ENCODE data around the gene CEP128. TPM values are rescaled to one million over a fixed set of nuclear protein-coding genes. Genes with fewer than 3 reads are reported as not detected.

The CEP128 gene
- polyA plus RNA-seq, 1 of the 3 experiments (the other 2 are of a cell fraction) = 1.2 TPM

- Histone ChIP-seq H3K9ac (no peak overlapping the region), H3K4me2 (no peak overlapping the region), H3K27me3 (ENCODE audit: insufficient read depth) (no peaks in the 10 kb centered on the region), H4K20me1 (ENCODE audit: insufficient read depth) (no peaks in the 10 kb centered on the region), H3K9me3 (no peaks in the 10 kb centered on the region), H3K79me2 (ENCODE audit: insufficient read depth) (no peaks in the 10 kb centered on the region), H2AFZ (ENCODE audit: low read depth) (no peak overlapping the region), H3K4me3 (ENCODE audit: low read depth in 2 of 2, low read length in 1 of 2) (no peak overlapping the region), H3K4me1 (ENCODE audit: control insufficient read depth in 1 of 2, insufficient read depth in 2 of 2, low read depth in 1 of 2, low read length in 1 of 2) (no peaks in the 10 kb centered on the region), H3F3A (replicated peaks; ENCODE audit: insufficient read depth) (no peaks in the 10 kb centered on the region), H3K9me2 (no peaks in the 10 kb centered on the region), H3K27ac (ENCODE audit: low read depth in 2 of 2, low read length in 1 of 2) (no peak overlapping the region), H3K36me3 (replicated peaks in 1 of 2; ENCODE audit: control insufficient read depth in 1 of 2, insufficient read depth in 2 of 2, low read length in 1 of 2) (no peaks in the 10 kb centered on the region)
- WGBS (ENCODE audit: low lambda C conversion rate) = 99% methylated on average over 6 of the region's 6 CpGs
- DNase-seq = no peak
- no peak for TF ChIP-seq REST (IDR thresholded peaks at IDR 0.05; ENCODE audit: low read depth, low read length)
- no peak for TF ChIP-seq PBX3 (IDR thresholded peaks at IDR 0.05)
- TF ChIP-seq, protein P1, sequence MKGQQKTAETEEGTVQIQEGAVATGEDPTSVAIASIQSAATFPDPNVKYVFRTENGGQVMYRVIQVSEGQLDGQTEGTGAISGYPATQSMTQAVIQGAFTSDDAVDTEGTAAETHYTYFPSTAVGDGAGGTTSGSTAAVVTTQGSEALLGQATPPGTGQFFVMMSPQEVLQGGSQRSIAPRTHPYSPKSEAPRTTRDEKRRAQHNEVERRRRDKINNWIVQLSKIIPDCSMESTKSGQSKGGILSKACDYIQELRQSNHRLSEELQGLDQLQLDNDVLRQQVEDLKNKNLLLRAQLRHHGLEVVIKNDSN (IDR thresholded peaks at IDR 0.05; ENCODE audit: borderline replicate concordance, low read depth) = no peak
- no peak for TF ChIP-seq JUND (IDR thresholded peaks at IDR 0.05)
- TF ChIP-seq, protein P2, sequence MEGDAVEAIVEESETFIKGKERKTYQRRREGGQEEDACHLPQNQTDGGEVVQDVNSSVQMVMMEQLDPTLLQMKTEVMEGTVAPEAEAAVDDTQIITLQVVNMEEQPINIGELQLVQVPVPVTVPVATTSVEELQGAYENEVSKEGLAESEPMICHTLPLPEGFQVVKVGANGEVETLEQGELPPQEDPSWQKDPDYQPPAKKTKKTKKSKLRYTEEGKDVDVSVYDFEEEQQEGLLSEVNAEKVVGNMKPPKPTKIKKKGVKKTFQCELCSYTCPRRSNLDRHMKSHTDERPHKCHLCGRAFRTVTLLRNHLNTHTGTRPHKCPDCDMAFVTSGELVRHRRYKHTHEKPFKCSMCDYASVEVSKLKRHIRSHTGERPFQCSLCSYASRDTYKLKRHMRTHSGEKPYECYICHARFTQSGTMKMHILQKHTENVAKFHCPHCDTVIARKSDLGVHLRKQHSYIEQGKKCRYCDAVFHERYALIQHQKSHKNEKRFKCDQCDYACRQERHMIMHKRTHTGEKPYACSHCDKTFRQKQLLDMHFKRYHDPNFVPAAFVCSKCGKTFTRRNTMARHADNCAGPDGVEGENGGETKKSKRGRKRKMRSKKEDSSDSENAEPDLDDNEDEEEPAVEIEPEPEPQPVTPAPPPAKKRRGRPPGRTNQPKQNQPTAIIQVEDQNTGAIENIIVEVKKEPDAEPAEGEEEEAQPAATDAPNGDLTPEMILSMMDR (IDR thresholded peaks at IDR 0.05) = no peak
- TF ChIP-seq, protein P3, sequence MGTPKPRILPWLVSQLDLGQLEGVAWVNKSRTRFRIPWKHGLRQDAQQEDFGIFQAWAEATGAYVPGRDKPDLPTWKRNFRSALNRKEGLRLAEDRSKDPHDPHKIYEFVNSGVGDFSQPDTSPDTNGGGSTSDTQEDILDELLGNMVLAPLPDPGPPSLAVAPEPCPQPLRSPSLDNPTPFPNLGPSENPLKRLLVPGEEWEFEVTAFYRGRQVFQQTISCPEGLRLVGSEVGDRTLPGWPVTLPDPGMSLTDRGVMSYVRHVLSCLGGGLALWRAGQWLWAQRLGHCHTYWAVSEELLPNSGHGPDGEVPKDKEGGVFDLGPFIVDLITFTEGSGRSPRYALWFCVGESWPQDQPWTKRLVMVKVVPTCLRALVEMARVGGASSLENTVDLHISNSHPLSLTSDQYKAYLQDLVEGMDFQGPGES (IDR thresholded peaks at IDR 0.05; ENCODE audit: low read depth, low read length) = no peak
- no peak for TF ChIP-seq FOXJ3 (CRISPR knock-in tag; IDR thresholded peaks at IDR 0.05)
- TF ChIP-seq RAD21 (IDR thresholded peaks at IDR 0.05; ENCODE audit: low read length) = no peak
- POLR2A ChIA-PET = no interaction called here
- CTCF ChIA-PET = no interaction called here
Observed at GRCh38 chr14:80698974-80699373, 242.6 kb downstream of the CEP128 start.

Data from SK-N-SH (cell line).